ENCODE results near the gene TIPRL. TPM values are rescaled to one million over a fixed set of nuclear protein-coding genes. Genes with fewer than 3 reads are reported as not detected.

Gene TIPRL
- 7.1 and 15.3 TPM in 2 replicates for total RNA-seq (2011; cell fraction: chromatin; rRNA removed; ENCODE audit: low replicate concordance)
- total RNA-seq (2011; cell fraction: nucleolus; rRNA removed) = 4.0 and 4.3 TPM in 2 replicates
- total RNA-seq (2011; cell fraction: nucleoplasm; rRNA removed) = 6.7 and 13.7 TPM in 2 replicates
- total RNA-seq (2014; rRNA removed) (41.4 and 52.1 TPM in 2 replicates), total RNA-seq (2014; rRNA removed; fragmentation: Illumina TruSeq; extraction: Trizol) (73.5 and 78.1 TPM in 2 replicates), total RNA-seq (2015; rRNA removed; fragmentation: Illumina TruSeq; extraction: Trizol) (71.1 and 81.7 TPM in 2 replicates), total RNA-seq (2021) (57.0 and 64.4 TPM in 2 replicates), polyA plus RNA-seq (2011; rRNA removed) (44.9 and 69.9 TPM in 2 replicates), polyA plus RNA-seq (2014; fragmentation: Illumina TruSeq; extraction: Trizol) (50.7 and 60.1 TPM in 2 replicates), polyA plus RNA-seq (2014; fragmentation: Nextera tagmentation; extraction: Ambion mirVana) (10 to 100 TPM; 87.0 to 90.2 TPM), polyA plus RNA-seq (2014; rRNA removed) (54.8 and 63.2 TPM in 2 replicates), polyA minus RNA-seq (2011; rRNA and poly(A)+ RNA removed) (87.3 and 88.4 TPM in 2 replicates), Bru-seq, nascent RNA (percentile 86 among the genes with signal in this experiment), BruChase-seq, experiment 1, labeled RNA remaining after a 2-hour chase (percentile 88 among the genes with signal in this experiment), BruChase-seq, experiment 2, labeled RNA remaining after a 6-hour chase (percentile 88 among the genes with signal in this experiment)
- polyA plus RNA-seq (2011; cell fraction: cytosol; rRNA removed) = 10.0 and 21.7 TPM in 2 replicates
- polyA plus RNA-seq (2011; cell fraction: nucleus; rRNA removed) = 7.3 and 11.7 TPM in 2 replicates
- polyA plus RNA-seq (2012) = 42.3 and 51.3 TPM in 2 replicates
- 19.4 and 21.4 TPM in 2 replicates for polyA minus RNA-seq (2011; cell fraction: cytosol; rRNA and poly(A)+ RNA removed)
- 4.7 and 8.7 TPM in 2 replicates for polyA minus RNA-seq (2011; cell fraction: nucleus; rRNA and poly(A)+ RNA removed)
- long read RNA-seq, experiment 1, transcript TIPRL-202 (7 exons, 3,032 nt) = major isoform, 152 of 175 reads
- long read RNA-seq, experiment 1, partial matches to known transcripts = 8 of 175 reads
- long read RNA-seq, experiment 1, other reads (novel, unspliced or antisense) = 13 of 175 reads
- long read RNA-seq, experiment 2, partial matches to known transcripts = 7 of 73 reads
- long read RNA-seq, experiment 2, other reads (novel, unspliced or antisense) = 65 of 73 reads
- long read RNA-seq, experiment 3, transcript TIPRL-202 (7 exons, 3,032 nt) = major isoform, 73 of 87 reads
- long read RNA-seq, experiment 3, partial matches to known transcripts = 8 of 87 reads
- long read RNA-seq, experiment 3, other reads (novel, unspliced or antisense) = 6 of 87 reads

GRCh38 chr1:168178638-168179437 is at the start of gene TIPRL:
Gene TIPRL (plus strand): TSS chr1:168178962. CDS start chr1:168179078, 116 bp downstream.
- H3K27me3 ChIP-seq (ENCODE audit: control insufficient read depth in 2 of 2, insufficient read depth in 2 of 2, low read length in 2 of 2) = no peaks in the 10 kb centered on the region
- H3K27ac ChIP-seq (ENCODE audit: extremely low read depth, low read depth, low read length) = peak within 1 kb of the TSS; percentile 84
- peak within 1 kb of the TSS; percentile 78 to 93 for H3K9ac ChIP-seq (ENCODE audit: insufficient read depth in 1 of 2, low read depth in 2 of 2, low read length in 2 of 2)
- BruUV-seq (replicated peaks) = TSS peak; percentile 71
- H4K20me1 ChIP-seq (replicated peaks; ENCODE audit: control insufficient read depth, insufficient read depth, low read length) = no peaks in the 10 kb centered on the region
- under 1% methylated on average over 56 of the region's 56 CpGs for WGBS (ENCODE audit: insufficient coverage, low coverage, missing lambda C conversion rate)
- H3K4me1 ChIP-seq (replicated peaks in 1 of 2; ENCODE audit: control insufficient read depth in 2 of 2, insufficient read depth in 2 of 2, low read length in 2 of 2) = peaks cover 6 to 11% of the 10 kb centered on the region in 2 experiments; a peak in 4 of 5 replicates
- H2AFZ ChIP-seq (ENCODE audit: low read depth, low read length) = peak within 1 kb of the TSS; percentile 99
- intact Hi-C loops (cut with micrococcal nuclease) (loop anchor here (1.0 to 2.0 kb wide), 2 partner anchors 46 to 142 kb away; no protein-coding TSS in a partner anchor), in situ Hi-C loops (cut with MboI) (no loop called here)
- H3K4me3 ChIP-seq = peak within 1 kb of the TSS; percentile 62
- H3K9me3 ChIP-seq (replicated peaks; ENCODE audit: control insufficient read depth, insufficient read depth, low read depth, low read length) = no peaks in the 10 kb centered on the region
- FAIRE-seq (peak; percentile 96), DNase-seq (ENCODE audit: extremely low read depth in 1 of 4, low spot score in 3 of 4) (peak; percentile 95 to 99 (median 96)), ATAC-seq (peak; percentile 97)
- CTCF ChIA-PET (ENCODE audit: low intra/inter-chr PET ratio) = interaction anchor here (1.1 kb wide), 1 partner anchor 143 kb away, joined by 3 read pairs; no protein-coding TSS in a partner anchor
- H3K4me2 ChIP-seq (ENCODE audit: insufficient read depth, low read length) = peak within 1 kb of the TSS; percentile 92
- POLR2A ChIA-PET = interaction anchor here (0.6 to 1.0 kb wide), 6 partner anchors 9 to 954 kb away, joined by 3 to 4 read pairs (median 3); no protein-coding TSS in a partner anchor
- H3K36me3 ChIP-seq (ENCODE audit: control insufficient read depth, insufficient read depth, low read length) = peaks cover 6% of the 10 kb centered on the region
- peaks cover 46% of the 10 kb centered on the region for H3K79me2 ChIP-seq (ENCODE audit: control insufficient read depth, insufficient read depth, low read length)
- no peaks in the 10 kb centered on the region for H3K9me1 ChIP-seq (ENCODE audit: control insufficient read depth, insufficient read depth, low read length)
- TF ChIP-seq ZNF75A (CRISPR knock-in tag; IDR thresholded peaks at IDR 0.05) (no peak), SRSF3 (IDR thresholded peaks at IDR 0.05; ENCODE audit: insufficient read depth, low read length) (no peak), NR2C1 (IDR thresholded peaks at IDR 0.05) (peak; percentile 99), NR2C1 (tag; IDR thresholded peaks at IDR 0.05) (peak; percentile 99), LARP7 (IDR thresholded peaks at IDR 0.05) (no peak), TBL1XR1 (IDR thresholded peaks at IDR 0.05; ENCODE audit: low read length in 2 of 2) (peak; percentile 33 to 83; a peak in 3 of 4 replicates), THRB (CRISPR knock-in tag; conservative IDR thresholded peaks at IDR 0.05) (peak; percentile 59; the same call in 1 of the 2 replicates), EP300 (IDR thresholded peaks at IDR 0.05; ENCODE audit: low read length) (peak; percentile 52), ZNF431 (CRISPR knock-in tag; IDR thresholded peaks at IDR 0.05) (no peak), CBX3 (IDR thresholded peaks at IDR 0.05; ENCODE audit: borderline replicate concordance in 1 of 2, low read length in 2 of 2) (peak in 1 of 2 experiments; percentile 84; a peak in 2 of 3 replicates), ZNF395 (CRISPR knock-in tag; IDR thresholded peaks at IDR 0.05) (peak; percentile 61; the same call in 1 of the 2 replicates)
- TF ChIP-seq, protein P1, sequence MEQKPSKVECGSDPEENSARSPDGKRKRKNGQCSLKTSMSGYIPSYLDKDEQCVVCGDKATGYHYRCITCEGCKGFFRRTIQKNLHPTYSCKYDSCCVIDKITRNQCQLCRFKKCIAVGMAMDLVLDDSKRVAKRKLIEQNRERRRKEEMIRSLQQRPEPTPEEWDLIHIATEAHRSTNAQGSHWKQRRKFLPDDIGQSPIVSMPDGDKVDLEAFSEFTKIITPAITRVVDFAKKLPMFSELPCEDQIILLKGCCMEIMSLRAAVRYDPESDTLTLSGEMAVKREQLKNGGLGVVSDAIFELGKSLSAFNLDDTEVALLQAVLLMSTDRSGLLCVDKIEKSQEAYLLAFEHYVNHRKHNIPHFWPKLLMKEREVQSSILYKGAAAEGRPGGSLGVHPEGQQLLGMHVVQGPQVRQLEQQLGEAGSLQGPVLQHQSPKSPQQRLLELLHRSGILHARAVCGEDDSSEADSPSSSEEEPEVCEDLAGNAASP (IDR thresholded peaks at IDR 0.05) = no peak
